Hepatocyte (in vitro differentiated cells): ENCODE results near the gene GGTA1. TPM values are rescaled to one million over a fixed set of nuclear protein-coding genes. Genes with fewer than 3 reads are reported as not detected.

Experiments used
- DNase-seq: peaks from one replicate; pipeline ENCODE4 v3.0.0-alpha.2; 2016; ENCODE audit warnings: low spot score
- H2AFZ ChIP-seq: fragments of 200-600 bp; sonication (generic); 2 replicates; pipeline ENCODE4 v1.6.0; 2016; ENCODE audit warnings: antibody characterized with exemption, mild to moderate bottlenecking
- H3K27ac ChIP-seq: fragments of 200-600 bp; sonication (generic); 2 replicates; pipeline ENCODE4 v1.5.1; 2016; ENCODE audit warnings: mild to moderate bottlenecking
- H3K27me3 ChIP-seq: fragments of 200-600 bp; sonication (generic); 2 replicates; pipeline ENCODE4 v1.6.1; 2016
- H3K36me3 ChIP-seq: fragments of 200-600 bp; sonication (generic); replicated peaks from 2 replicates; pipeline ENCODE4 v1.5.1; 2016; ENCODE audit warnings: low read depth; ENCODE audit not compliant: insufficient read depth
- H3K4me1 ChIP-seq: fragments of 200-600 bp; sonication (generic); 2 replicates; pipeline ENCODE4 v1.5.1; 2016; ENCODE audit warnings: mild to moderate bottlenecking, moderate library complexity; ENCODE audit not compliant: insufficient read depth
- H3K4me2 ChIP-seq: fragments of 200-600 bp; sonication (generic); 2 replicates; pipeline ENCODE4 v1.6.0; 2016
- H3K4me3 ChIP-seq: fragments of 200-600 bp; sonication (generic); 2 replicates; pipeline ENCODE4 v1.5.1; 2016; ENCODE audit warnings: mild to moderate bottlenecking
- H3K79me2 ChIP-seq: fragments of 200-600 bp; sonication (generic); 2 replicates; pipeline ENCODE4 v1.6.0; 2017; ENCODE audit warnings: mild to moderate bottlenecking
- H3K9me2 ChIP-seq: fragments of 200-600 bp; sonication (generic); replicated peaks from 2 replicates; pipeline ENCODE4 v1.6.0; 2017; ENCODE audit warnings: mild to moderate bottlenecking; ENCODE audit not compliant: insufficient read depth
- H3K9me3 ChIP-seq: fragments of 200-600 bp; sonication (generic); 2 replicates; pipeline ENCODE4 v1.5.1; 2016; ENCODE audit warnings: low read depth, mild to moderate bottlenecking
- H4K20me1 ChIP-seq: fragments of 200-600 bp; sonication (generic); 2 replicates; pipeline ENCODE4 v1.6.0; 2016; ENCODE audit warnings: mild to moderate bottlenecking; ENCODE audit not compliant: insufficient read depth, poor library complexity, severe bottlenecking
- CTCF ChIP-seq: fragments of 200-600 bp; sonication (generic); IDR thresholded peaks from 2 replicates; pipeline ENCODE4 v1.5.1; 2016; ENCODE audit warnings: antibody characterized with exemption, mild to moderate bottlenecking; ENCODE audit not compliant: poor library complexity
- EZH2 ChIP-seq: fragments of 200-600 bp; sonication (generic); IDR thresholded peaks from 2 replicates; pipeline ENCODE4 v1.6.1; 2016; ENCODE audit warnings: antibody characterized with exemption, mild to moderate bottlenecking, borderline replicate concordance
- EZH2phosphoT487 ChIP-seq: fragments of 200-600 bp; sonication (generic); IDR thresholded peaks from one replicate; pipeline ENCODE4 v1.6.1; 2018; ENCODE audit warnings: antibody characterized with exemption, mild to moderate bottlenecking, low read depth, moderate library complexity; ENCODE audit not compliant: unreplicated experiment, severe bottlenecking
- WGBS: methylation state at CpG from one replicate; pipeline ENCODE4 v1.1.6; 2016; ENCODE audit warnings: low lambda C conversion rate; ENCODE audit errors: missing lambda C conversion rate; 5-methylcytosine and 5-hydroxymethylcytosine counted together
- polyA plus RNA-seq: library from polyadenylated mRNA; unstranded; fragments of >200 nt; fragmentation: Nextera tagmentation; extraction: Ambion mirVana; gene quantifications from 2 replicates; pipeline ENCODE4 v1.2.1, GENCODE V29; 2016
- total RNA-seq: library from RNA; depleted of rRNA; stranded (reverse); fragments of >200 nt; gene quantifications from 2 replicates; pipeline ENCODE4 v1.2.3, GENCODE V29; 2014

The GGTA1 gene
- total and polyA plus RNA-seq, 2 experiments from 2014 or later: 0.07 to 0.77 TPM

DNA sequence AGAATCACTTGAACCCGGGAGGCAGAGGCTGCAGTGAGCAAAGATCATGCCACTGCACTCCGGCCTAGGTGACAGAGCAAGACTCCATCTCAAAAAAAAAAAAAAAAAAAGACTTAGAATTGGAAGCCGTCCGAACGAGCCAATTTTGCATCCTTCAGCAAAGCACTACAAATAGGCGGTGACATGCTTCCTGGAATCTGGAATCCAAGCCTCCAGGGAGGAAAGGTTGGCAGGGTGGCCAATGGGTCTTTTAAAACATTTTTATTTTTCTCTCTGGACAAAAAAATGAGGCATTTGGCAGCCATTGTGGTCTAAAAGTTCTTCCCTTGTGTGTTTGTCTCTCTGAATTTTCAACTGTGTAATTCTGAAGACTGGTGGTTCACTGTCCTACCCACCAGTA, 26.4 kb downstream of the GGTA1 start:
- H3K36me3 ChIP-seq: no peaks in the 10 kb centered on the region
- no peaks in the 10 kb centered on the region for H4K20me1 ChIP-seq
- no peak for DNase-seq
- H3K4me1 ChIP-seq: peaks cover under 1% of the 10 kb centered on the region
- H3K79me2 ChIP-seq: no peaks in the 10 kb centered on the region
- no peak overlapping the region for H3K4me3 ChIP-seq
- no peaks in the 10 kb centered on the region for H3K9me2 ChIP-seq
- H2AFZ ChIP-seq: no peak overlapping the region
- no peak overlapping the region for H3K27ac ChIP-seq
- 65% methylated on average over 6 of the region's 6 CpGs for WGBS
- no peak overlapping the region for H3K4me2 ChIP-seq
- H3K27me3 ChIP-seq: peaks cover 4% of the 10 kb centered on the region
- H3K9me3 ChIP-seq: no peaks in the 10 kb centered on the region
- TF ChIP-seq CTCF: no peak
- TF ChIP-seq EZH2: no peak
- no peak for TF ChIP-seq EZH2phosphoT487

GRCh38 chr9:121472446-121472845, 27.2 kb downstream of the GGTA1 start:
- Histone ChIP-seq H3K4me1 (no peaks in the 10 kb centered on the region), H3K9me3 (no peaks in the 10 kb centered on the region), H3K27me3 (peaks cover 4% of the 10 kb centered on the region), H3K9me2 (no peaks in the 10 kb centered on the region), H2AFZ (no peak overlapping the region), H3K79me2 (no peaks in the 10 kb centered on the region), H4K20me1 (no peaks in the 10 kb centered on the region), H3K36me3 (no peaks in the 10 kb centered on the region), H3K27ac (no peak overlapping the region), H3K4me3 (no peak overlapping the region), H3K4me2 (no peak overlapping the region)
- 43% methylated on average over 5 of the region's 5 CpGs for WGBS
- DNase-seq: no peak
- TF ChIP-seq CTCF (no peak), EZH2phosphoT487 (no peak), EZH2 (no peak)

DNA sequence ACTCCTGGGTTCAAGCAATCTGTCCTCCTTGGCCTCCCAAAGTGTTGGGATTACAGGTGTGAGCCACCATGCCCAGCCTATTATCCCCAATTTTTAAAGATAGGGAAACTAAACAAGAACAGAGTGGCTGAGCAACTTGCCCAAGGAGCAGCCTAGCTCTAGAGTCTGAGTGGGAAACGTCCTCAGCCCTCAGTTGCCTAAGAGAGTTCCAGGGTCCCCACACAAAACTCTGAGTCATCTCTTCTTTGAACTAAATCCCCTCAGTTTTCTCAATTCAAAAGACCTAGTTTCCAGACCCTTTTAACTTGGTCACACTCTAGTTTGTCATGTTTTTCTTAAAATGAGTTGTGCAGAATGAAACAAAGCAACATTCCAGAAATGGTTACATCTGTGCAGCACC, 33.5 kb downstream of the GGTA1 start:
- H3K9me2 ChIP-seq: no peaks in the 10 kb centered on the region
- DNase-seq: no peak
- H3K9me3 ChIP-seq: no peaks in the 10 kb centered on the region
- no peak overlapping the region for H3K27ac ChIP-seq
- H2AFZ ChIP-seq: no peak overlapping the region
- TF ChIP-seq EZH2phosphoT487: no peak
- no peak for TF ChIP-seq CTCF
- TF ChIP-seq EZH2: no peak
- no peak overlapping the region for H3K4me2 ChIP-seq
- no peak overlapping the region for H3K4me3 ChIP-seq
- H3K27me3 ChIP-seq: no peaks in the 10 kb centered on the region
- H3K79me2 ChIP-seq: no peaks in the 10 kb centered on the region
- no peaks in the 10 kb centered on the region for H3K4me1 ChIP-seq
- H3K36me3 ChIP-seq: no peaks in the 10 kb centered on the region
- peaks cover 2% of the 10 kb centered on the region for H4K20me1 ChIP-seq
- 54% methylated on average over 1 of the region's 1 CpG for WGBS

GRCh38 chr9:121464968-121465367, 34.7 kb downstream of the GGTA1 start:
- no peaks in the 10 kb centered on the region for H3K9me3 ChIP-seq
- H3K9me2 ChIP-seq: no peaks in the 10 kb centered on the region
- peaks cover 2% of the 10 kb centered on the region for H4K20me1 ChIP-seq
- H3K27me3 ChIP-seq: no peaks in the 10 kb centered on the region
- no peak overlapping the region for H2AFZ ChIP-seq
- no peaks in the 10 kb centered on the region for H3K36me3 ChIP-seq
- H3K27ac ChIP-seq: no peak overlapping the region
- no peak for DNase-seq
- no peak overlapping the region for H3K4me3 ChIP-seq
- no peaks in the 10 kb centered on the region for H3K4me1 ChIP-seq
- TF ChIP-seq CTCF (no peak), EZH2phosphoT487 (no peak), EZH2 (no peak)
- H3K4me2 ChIP-seq: no peak overlapping the region
- no peaks in the 10 kb centered on the region for H3K79me2 ChIP-seq
- WGBS: 82% methylated on average over 4 of the region's 4 CpGs
